GM18951 (cell line): ENCODE data around the gene EXD3.

ENCODE experiments used
- POLR2A ChIP-seq: IDR thresholded peaks from 4 replicates; pipeline ENCODE4 v1.6.1; 2011; ENCODE audit warnings: mild to moderate bottlenecking; ENCODE audit not compliant: insufficient read length, insufficient read depth; ENCODE audit errors: extremely low read depth
- in situ Hi-C: fragments of 300-500 bp; cut with MboI; formaldehyde crosslinking; loops from one replicate; pipeline ENCODE4 v1.12.0; 2022; ENCODE audit warnings: low sequenced_read_pairs, mixed read lengths, inconsistent platforms; ENCODE audit not compliant: unreplicated experiment

The EXD3 gene

GRCh38 chr9:137448602-137448962 lies 25.6 kb upstream of the EXD3 start:
- in situ Hi-C loops = no loop called here

GRCh38 chr9:137447722-137448601 lies 25.0 kb upstream of the EXD3 start:
- in situ Hi-C loops = no loop called here
- no peak for TF ChIP-seq POLR2A

More at GRCh38 chr9:137448602-137448962, 25.6 kb upstream of the EXD3 start:
- no peak for TF ChIP-seq POLR2A

GRCh38 chr9:137446851-137447471 lies 24.0 kb upstream of the EXD3 start:
- TF ChIP-seq POLR2A = no peak

GRCh38 chr9:137445930-137446431 lies 23.0 kb upstream of the EXD3 start:
- no peak for TF ChIP-seq POLR2A
- in situ Hi-C loops = no loop called here

More at GRCh38 chr9:137446851-137447471, 24.0 kb upstream of the EXD3 start:
- in situ Hi-C loops = no loop called here

- in situ Hi-C loops = no loop called here
- no peak for TF ChIP-seq POLR2A
These were observed 22.4 kb upstream of the EXD3 start for GRCh38 chr9:137445275-137445807.

GRCh38 chr9:137444106-137444790 lies 21.3 kb upstream of the EXD3 start:
- in situ Hi-C loops = no loop called here
- no peak for TF ChIP-seq POLR2A

- in situ Hi-C loops = no loop called here
- TF ChIP-seq POLR2A = no peak
These were observed 19.0 kb upstream of the EXD3 start for GRCh38 chr9:137441935-137442321.

- in situ Hi-C loops = no loop called here
- TF ChIP-seq POLR2A = no peak
These were observed 18.4 kb upstream of the EXD3 start, which contains the start of gene ENTPD8 for GRCh38 chr9:137441289-137441934. TSS of gene ENTPD8 (minus strand) at chr9:137441357. CDS start at chr9:137438285, 3,072 bp downstream.

GRCh38 chr9:137439158-137439714 lies 16.3 kb upstream of the EXD3 start:
- TF ChIP-seq POLR2A = no peak
- in situ Hi-C loops = no loop called here

GRCh38 chr9:137438591-137439157 lies 15.7 kb upstream of the EXD3 start:
- in situ Hi-C loops = no loop called here
- TF ChIP-seq POLR2A = no peak

GRCh38 chr9:137437691-137438590 lies 15.0 kb upstream of the EXD3 start:
- in situ Hi-C loops = no loop called here
- TF ChIP-seq POLR2A = no peak
